ENCODE measurements around the gene PPP1R18. TPM values are rescaled to one million over a fixed set of nuclear protein-coding genes. Genes with fewer than 3 reads are reported as not detected.

The PPP1R18 gene
- total and polyA plus RNA-seq, 2 experiments from 2014 or later = 11.3 to 12.0 TPM

GRCh38 chr6:30730601-30731435 is 44.4 kb upstream of the PPP1R18 start:
- H4K20me1 ChIP-seq (ENCODE audit: insufficient read depth, poor library complexity, severe bottlenecking) = peaks cover 4% of the 10 kb centered on the region
- H3K9me3 ChIP-seq (ENCODE audit: low read depth) = no peaks in the 10 kb centered on the region
- H3K4me2 ChIP-seq = no peak overlapping the region
- 65% methylated on average over 30 of the region's 30 CpGs for WGBS (ENCODE audit: low lambda C conversion rate, missing lambda C conversion rate)
- no peak overlapping the region for H3K27ac ChIP-seq
- no peaks in the 10 kb centered on the region for H3K9me2 ChIP-seq (replicated peaks; ENCODE audit: insufficient read depth)
- no peaks in the 10 kb centered on the region for H3K4me1 ChIP-seq (ENCODE audit: insufficient read depth)
- no peak for TF ChIP-seq EZH2 (IDR thresholded peaks at IDR 0.05; ENCODE audit: borderline replicate concordance)
- TF ChIP-seq, protein P1, sequence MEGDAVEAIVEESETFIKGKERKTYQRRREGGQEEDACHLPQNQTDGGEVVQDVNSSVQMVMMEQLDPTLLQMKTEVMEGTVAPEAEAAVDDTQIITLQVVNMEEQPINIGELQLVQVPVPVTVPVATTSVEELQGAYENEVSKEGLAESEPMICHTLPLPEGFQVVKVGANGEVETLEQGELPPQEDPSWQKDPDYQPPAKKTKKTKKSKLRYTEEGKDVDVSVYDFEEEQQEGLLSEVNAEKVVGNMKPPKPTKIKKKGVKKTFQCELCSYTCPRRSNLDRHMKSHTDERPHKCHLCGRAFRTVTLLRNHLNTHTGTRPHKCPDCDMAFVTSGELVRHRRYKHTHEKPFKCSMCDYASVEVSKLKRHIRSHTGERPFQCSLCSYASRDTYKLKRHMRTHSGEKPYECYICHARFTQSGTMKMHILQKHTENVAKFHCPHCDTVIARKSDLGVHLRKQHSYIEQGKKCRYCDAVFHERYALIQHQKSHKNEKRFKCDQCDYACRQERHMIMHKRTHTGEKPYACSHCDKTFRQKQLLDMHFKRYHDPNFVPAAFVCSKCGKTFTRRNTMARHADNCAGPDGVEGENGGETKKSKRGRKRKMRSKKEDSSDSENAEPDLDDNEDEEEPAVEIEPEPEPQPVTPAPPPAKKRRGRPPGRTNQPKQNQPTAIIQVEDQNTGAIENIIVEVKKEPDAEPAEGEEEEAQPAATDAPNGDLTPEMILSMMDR (IDR thresholded peaks at IDR 0.05; ENCODE audit: poor library complexity) = peak; percentile 63
- no peaks in the 10 kb centered on the region for H3K36me3 ChIP-seq (replicated peaks; ENCODE audit: insufficient read depth, low read depth)
- H3K79me2 ChIP-seq = peaks cover 26% of the 10 kb centered on the region
- no peaks in the 10 kb centered on the region for H3K27me3 ChIP-seq
- H3K4me3 ChIP-seq = no peak overlapping the region
- DNase-seq (ENCODE audit: low spot score) = peak; percentile 90
- H2AFZ ChIP-seq = no peak overlapping the region

GRCh38 chr6:30727920-30728553 is 41.6 kb upstream of the PPP1R18 start:
- H3K9me3 ChIP-seq (ENCODE audit: low read depth) = no peaks in the 10 kb centered on the region
- no peaks in the 10 kb centered on the region for H3K27me3 ChIP-seq
- TF ChIP-seq, protein P1 (IDR thresholded peaks at IDR 0.05; ENCODE audit: poor library complexity) = peak; percentile 35
- no peak for TF ChIP-seq EZH2phosphoT487 (IDR thresholded peaks at IDR 0.05; ENCODE audit: low read depth, severe bottlenecking, unreplicated experiment)
- H3K79me2 ChIP-seq = peaks cover 42% of the 10 kb centered on the region
- peak overlapping the region; percentile 38 for H3K27ac ChIP-seq
- DNase-seq (ENCODE audit: low spot score) = peak; percentile 59
- H3K4me1 ChIP-seq (ENCODE audit: insufficient read depth) = peaks cover 1% of the 10 kb centered on the region
- no peaks in the 10 kb centered on the region for H3K9me2 ChIP-seq (replicated peaks; ENCODE audit: insufficient read depth)
- no peaks in the 10 kb centered on the region for H3K36me3 ChIP-seq (replicated peaks; ENCODE audit: insufficient read depth, low read depth)
- WGBS (ENCODE audit: low lambda C conversion rate, missing lambda C conversion rate) = 64% methylated on average over 7 of the region's 7 CpGs
- no peak overlapping the region for H3K4me2 ChIP-seq
- no peak overlapping the region for H2AFZ ChIP-seq
- no peak overlapping the region for H3K4me3 ChIP-seq
- H4K20me1 ChIP-seq (ENCODE audit: insufficient read depth, poor library complexity, severe bottlenecking) = peaks cover 30% of the 10 kb centered on the region

DNA sequence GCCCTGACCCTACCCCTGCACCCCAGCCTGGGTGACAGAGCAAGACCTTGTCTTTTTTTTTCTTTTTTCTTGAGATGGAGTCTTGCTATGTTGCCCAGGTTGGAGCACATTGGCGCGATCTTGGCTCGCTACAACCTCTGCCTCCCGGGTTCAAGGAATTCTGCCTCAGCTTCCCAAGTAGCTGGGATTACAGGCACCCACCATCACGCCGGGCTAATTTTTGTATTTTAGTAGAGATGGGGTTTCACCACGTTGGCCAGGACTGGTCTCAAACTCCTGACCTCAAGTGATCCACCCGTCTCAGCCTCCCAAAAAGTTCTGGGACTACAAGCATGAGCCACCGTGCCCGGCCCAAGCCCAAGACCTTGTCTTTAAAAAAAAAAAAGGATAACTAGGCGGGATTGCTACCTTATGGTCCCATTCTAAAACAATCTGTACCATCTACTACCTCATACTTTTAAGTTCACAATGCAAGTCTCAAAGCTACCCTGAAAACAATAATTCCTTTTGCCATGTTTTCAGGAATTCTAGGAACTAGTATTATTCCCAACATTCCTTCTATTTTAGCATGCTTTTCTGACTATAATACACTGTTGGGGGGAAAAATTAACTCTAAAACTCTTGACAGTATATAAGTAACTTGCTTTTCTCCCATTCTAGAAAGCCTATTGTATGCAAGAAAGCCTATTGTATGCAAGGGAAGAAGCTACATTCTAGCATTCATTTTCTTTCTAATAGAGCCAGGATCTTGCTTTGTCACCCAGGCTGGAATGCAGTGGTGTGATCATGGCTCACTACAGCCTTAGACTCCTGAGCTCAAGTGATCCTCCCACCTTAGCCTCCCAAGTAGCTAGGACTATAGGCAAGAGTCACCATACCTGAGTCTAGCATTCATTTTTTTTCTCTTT is 40.3 kb upstream of the PPP1R18 start:
- peak overlapping the region; percentile 10 for H3K27ac ChIP-seq
- H3K27me3 ChIP-seq = no peaks in the 10 kb centered on the region
- H3K4me3 ChIP-seq = no peak overlapping the region
- H3K36me3 ChIP-seq (replicated peaks; ENCODE audit: insufficient read depth, low read depth) = no peaks in the 10 kb centered on the region
- 88% methylated on average over 11 of the region's 11 CpGs for WGBS (ENCODE audit: low lambda C conversion rate, missing lambda C conversion rate)
- DNase-seq (ENCODE audit: low spot score) = no peak
- H2AFZ ChIP-seq = no peak overlapping the region
- no peak overlapping the region for H3K4me2 ChIP-seq
- H3K9me2 ChIP-seq (replicated peaks; ENCODE audit: insufficient read depth) = no peaks in the 10 kb centered on the region
- H3K9me3 ChIP-seq (ENCODE audit: low read depth) = no peaks in the 10 kb centered on the region
- H4K20me1 ChIP-seq (ENCODE audit: insufficient read depth, poor library complexity, severe bottlenecking) = peaks cover 42% of the 10 kb centered on the region
- TF ChIP-seq, protein P1 (IDR thresholded peaks at IDR 0.05; ENCODE audit: poor library complexity) = no peak
- TF ChIP-seq EZH2phosphoT487 (IDR thresholded peaks at IDR 0.05; ENCODE audit: low read depth, severe bottlenecking, unreplicated experiment) (no peak), EZH2 (IDR thresholded peaks at IDR 0.05; ENCODE audit: borderline replicate concordance) (no peak)
- peaks cover 5% of the 10 kb centered on the region for H3K4me1 ChIP-seq (ENCODE audit: insufficient read depth)
- H3K79me2 ChIP-seq = peaks cover 54% of the 10 kb centered on the region

Data from hepatocyte (in vitro differentiated cells).